ENCODE data around the gene TMEM270.

TMEM270 gene

DNA sequence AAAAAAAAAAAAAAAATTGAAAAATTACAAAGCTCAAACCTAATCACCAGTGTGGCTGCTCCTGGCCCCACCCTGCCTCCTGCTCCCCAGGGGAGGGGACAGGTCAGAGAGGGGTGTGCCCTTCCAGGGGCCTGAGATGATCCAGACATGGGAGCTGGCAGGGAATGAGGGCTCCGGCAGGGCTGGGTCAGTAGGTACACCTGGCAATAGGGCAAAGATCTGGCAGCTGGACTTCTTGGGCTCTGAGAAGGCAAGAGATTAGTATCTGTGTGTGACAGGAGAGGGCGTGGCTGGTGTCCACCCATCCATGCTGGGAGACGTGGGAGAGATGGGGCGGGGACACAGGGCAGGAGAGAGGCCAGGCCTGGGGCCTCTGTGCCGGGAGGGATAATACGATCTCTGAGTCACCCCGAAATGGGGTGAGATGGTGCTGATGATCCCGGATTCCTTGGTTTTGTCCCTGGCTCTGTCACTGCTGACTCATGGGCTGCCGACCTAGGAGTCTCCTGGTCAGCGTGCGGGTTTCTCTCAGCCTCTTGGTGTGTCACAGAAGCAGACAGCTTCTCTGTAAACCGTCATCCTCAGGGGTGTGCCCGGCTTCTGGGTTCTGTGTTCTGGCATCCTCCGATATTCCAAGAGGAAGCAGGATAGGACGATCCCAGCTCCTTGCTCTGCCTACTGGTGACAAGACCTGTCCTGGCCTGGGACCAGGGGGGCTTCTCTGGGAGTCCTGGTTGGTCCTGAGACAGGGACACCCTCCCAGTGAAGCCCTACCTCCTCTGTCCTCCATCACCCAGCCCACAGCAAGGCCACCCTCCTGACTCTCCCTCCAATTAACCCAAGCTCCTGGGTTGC, 38.4 kb upstream of the TMEM270 start:
- H3K27ac ChIP-seq, result no peak overlapping the region
- H3K4me3 ChIP-seq, result no peak overlapping the region
- DNase-seq (ENCODE audit: low spot score), result no peak
- TF ChIP-seq, protein P1, sequence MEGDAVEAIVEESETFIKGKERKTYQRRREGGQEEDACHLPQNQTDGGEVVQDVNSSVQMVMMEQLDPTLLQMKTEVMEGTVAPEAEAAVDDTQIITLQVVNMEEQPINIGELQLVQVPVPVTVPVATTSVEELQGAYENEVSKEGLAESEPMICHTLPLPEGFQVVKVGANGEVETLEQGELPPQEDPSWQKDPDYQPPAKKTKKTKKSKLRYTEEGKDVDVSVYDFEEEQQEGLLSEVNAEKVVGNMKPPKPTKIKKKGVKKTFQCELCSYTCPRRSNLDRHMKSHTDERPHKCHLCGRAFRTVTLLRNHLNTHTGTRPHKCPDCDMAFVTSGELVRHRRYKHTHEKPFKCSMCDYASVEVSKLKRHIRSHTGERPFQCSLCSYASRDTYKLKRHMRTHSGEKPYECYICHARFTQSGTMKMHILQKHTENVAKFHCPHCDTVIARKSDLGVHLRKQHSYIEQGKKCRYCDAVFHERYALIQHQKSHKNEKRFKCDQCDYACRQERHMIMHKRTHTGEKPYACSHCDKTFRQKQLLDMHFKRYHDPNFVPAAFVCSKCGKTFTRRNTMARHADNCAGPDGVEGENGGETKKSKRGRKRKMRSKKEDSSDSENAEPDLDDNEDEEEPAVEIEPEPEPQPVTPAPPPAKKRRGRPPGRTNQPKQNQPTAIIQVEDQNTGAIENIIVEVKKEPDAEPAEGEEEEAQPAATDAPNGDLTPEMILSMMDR (IDR thresholded peaks at IDR 0.05), result no peak

DNA sequence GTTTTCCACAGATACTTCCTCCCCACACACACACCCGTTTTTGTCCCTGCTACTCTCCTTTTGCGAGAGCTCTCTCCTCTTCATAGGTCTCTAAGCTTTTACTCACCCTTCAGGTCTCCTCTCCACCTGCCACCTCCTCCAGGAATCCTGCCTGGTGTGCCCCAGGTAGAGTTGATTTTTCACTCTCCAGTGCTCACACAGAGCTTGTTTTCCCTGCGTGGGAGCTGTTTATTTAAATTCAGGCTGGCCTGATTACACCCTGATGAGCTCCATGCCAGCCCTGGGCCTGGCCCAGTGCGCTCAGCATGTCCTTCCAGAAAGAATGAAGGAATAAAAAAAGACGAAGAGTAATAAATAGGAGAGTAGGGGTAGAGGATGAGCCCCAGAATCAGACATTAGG, 37.7 kb upstream of the TMEM270 start:
- TF ChIP-seq, protein P1 (IDR thresholded peaks at IDR 0.05), result no peak
- Histone ChIP-seq H3K4me3 (no peak overlapping the region), H3K27ac (no peak overlapping the region)
- DNase-seq (ENCODE audit: low spot score), result no peak

DNA sequence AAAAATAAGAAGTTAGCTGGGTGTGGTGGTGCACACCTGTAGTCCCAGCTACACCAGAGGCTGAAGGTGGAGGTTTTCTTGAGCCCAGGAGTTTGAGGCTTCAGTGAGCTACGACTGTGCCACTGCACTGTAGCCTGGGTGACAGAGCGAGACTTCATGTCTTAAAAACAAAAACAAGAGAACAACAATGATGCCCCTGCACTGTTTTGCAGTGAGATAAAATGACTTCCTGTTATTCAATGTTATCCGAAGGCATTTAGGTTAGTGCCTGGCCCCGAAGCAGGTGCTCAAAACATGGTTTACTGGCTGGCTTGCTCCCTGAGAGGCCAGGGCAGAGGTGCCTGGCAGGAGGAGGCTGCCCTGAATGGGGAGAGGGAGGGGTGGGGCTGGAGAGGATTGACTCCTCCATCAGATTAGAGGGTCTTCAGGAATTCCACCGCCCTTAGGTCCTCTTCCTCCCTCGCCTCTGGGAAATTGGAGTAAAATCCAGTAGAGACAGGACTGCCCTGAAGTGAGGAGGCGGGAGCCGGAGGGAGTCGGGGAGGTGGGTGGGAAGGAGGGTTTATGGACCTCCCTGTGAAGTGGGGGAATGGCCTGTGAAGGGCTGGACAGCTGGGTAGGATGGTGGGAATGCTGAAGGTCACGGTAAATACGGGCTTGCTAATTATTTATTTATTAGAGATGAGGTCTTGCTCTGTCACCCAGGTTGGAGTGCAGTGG, 36.9 kb upstream of the TMEM270 start:
- TF ChIP-seq, protein P1 (IDR thresholded peaks at IDR 0.05), result no peak
- Histone ChIP-seq H3K27ac (no peak overlapping the region), H3K4me3 (no peak overlapping the region)
- no peak for DNase-seq (ENCODE audit: low spot score)

DNA sequence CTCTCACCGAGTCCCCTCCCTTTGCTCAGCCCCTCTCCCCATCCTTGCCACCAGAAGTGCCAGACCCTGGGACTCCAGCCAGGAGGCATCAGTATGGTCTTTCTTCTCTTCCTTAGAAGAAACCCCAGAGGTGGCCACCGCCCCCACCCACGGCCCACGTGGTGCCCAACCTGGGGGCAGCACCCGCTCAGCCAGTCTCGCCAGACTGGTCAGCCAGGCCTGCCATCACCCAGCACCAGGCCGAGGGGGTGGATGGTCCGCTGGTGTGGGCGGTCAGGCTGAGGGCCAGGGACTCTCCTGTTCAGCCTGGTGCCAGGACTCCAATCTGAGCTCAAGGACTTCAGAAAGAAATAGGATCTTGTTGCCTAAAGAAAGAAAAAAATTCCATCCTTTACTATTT, 36.0 kb upstream of the TMEM270 start:
- no peak overlapping the region for H3K4me3 ChIP-seq
- TF ChIP-seq, protein P1 (IDR thresholded peaks at IDR 0.05), result no peak
- DNase-seq (ENCODE audit: low spot score), result no peak
- H3K27ac ChIP-seq, result no peak overlapping the region

DNA sequence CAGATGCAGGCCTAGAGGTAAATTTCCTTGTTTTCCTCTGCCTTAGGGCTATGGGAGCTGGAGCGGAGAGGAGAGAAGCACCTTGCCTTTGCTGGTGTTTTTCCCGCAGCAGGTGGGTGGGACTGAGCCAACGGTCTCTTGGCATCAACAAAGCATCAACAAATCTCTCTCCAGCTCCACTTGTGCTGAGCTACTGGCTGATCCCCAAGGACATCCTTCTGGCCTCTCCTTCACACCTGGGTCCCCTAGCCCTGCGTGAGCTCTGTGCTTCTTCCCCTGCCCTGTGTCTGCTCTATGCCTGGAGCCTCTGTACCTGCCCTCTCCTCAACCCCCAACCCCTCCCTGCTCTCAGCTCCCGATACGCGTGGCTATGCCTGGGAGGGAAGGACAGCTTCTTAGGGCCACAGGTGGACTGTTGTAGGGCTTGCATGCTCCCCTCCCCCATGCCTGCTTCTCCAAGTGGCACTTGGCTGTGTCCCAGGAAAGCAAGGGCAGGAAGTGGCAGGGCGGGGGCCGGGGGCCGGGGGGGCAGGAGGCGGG, 33.3 kb upstream of the TMEM270 start:
- no peak overlapping the region for H3K4me3 ChIP-seq
- DNase-seq (ENCODE audit: low spot score), result no peak
- TF ChIP-seq, protein P1 (IDR thresholded peaks at IDR 0.05), result no peak
- H3K27ac ChIP-seq, result peak overlapping the region in 1 of 2 donors; percentile 26

DNA sequence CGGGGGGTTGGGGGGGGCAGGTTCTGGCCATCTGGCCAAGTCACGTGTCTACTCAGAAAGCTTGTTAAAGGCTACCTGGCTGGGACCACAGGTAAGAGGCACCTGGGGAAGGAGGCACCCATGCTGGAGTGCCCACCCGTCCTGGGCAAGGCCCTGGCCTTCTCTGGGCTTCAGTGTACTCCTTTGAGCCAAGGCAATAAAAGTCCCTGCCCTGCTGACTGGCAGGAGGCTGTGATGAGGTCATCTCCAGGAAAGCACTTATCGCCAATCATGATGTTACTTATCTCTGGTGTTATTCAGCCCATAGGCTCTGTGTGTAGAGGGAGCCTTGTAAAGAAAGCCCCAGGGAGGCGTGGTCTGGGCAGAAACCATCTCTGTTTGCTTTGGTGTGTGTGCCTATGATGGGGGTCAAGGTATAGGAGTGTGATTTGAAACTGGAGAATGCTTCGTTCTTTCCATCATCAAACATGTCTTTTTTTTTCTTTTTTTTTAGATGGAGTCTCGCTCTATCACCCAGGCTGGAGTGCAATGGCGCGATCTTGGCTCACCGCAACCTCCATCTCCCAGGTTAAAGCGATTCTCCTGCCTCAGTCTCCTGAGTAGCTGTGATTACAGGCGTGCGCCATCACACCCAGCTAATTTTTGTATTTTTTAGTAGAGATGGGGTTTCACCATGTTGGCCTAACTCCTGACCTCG, 32.7 kb upstream of the TMEM270 start:
- TF ChIP-seq, protein P1 (IDR thresholded peaks at IDR 0.05), result no peak
- no peak for DNase-seq (ENCODE audit: low spot score)
- H3K27ac ChIP-seq, result no peak overlapping the region
- H3K4me3 ChIP-seq, result no peak overlapping the region
